SK-N-MC (cell line): ENCODE data around the gene AIP.

Experiments
- EZH2 ChIP-seq: fragments of 200-600 bp; sonication (generic); IDR thresholded peaks from one replicate; pipeline ENCODE4 v1.6.1; 2017; ENCODE audit warnings: antibody characterized with exemption
- FOXP2 ChIP-seq: optimal IDR thresholded peaks from 2 replicates; pipeline ENCODE3; 2011; ENCODE audit warnings: mild to moderate bottlenecking, moderate library complexity; ENCODE audit not compliant: insufficient read depth; ENCODE audit errors: extremely low read length, control extremely low read depth
- POLR2AphosphoS5 ChIP-seq: IDR thresholded peaks from 2 replicates; pipeline ENCODE4 v1.6.1; 2012; ENCODE audit warnings: mild to moderate bottlenecking, low read depth, low read length, borderline replicate concordance

DNA sequence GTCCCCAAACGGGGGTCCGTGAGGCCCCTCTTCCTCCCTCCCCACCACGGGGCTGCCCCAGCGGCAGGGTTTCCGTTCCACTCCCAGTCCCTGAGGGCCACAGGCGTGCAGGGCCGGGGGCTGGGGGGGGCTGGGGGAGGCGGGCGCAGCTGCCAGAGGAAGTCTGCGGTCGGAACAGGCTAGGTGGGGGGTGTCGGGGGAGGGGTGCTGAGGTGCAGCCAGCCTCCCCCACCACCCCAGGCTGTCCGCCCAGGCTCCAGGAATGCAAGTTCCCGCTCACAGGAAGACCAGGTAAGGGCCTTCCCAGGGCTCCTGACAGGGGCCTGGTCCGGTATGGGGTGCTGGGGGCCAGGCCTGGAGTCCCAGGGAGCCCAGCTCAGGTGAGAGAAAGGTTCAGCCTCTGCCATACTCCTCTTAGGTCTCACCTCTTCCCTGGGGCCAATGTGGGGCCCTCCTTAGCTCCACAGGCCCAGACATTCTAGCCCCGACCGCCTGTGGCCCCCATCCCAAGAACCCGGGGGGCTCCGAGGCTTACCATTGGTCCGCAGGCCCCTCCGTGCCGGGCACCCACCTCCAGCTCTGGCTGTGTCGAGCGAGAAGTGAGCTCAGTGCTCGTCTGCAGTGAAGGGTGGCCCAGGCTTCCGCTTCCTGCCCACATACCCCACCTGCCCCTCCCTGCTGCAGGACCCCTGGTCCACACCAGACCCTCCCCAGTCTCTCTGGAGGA lies 45.6 kb upstream of the AIP start, which contains the start of gene PTPRCAP:
- TF ChIP-seq POLR2AphosphoS5 (0 out of 2 replicates have a peak, but pooled peaks have one; percentile 19), EZH2 (no peak), FOXP2 (no peak)
